Left cardiac atrium (tissue), 4 donors: Measurements from ENCODE around the gene SRRT. TPM values are rescaled to one million over a fixed set of nuclear protein-coding genes. Genes with fewer than 3 reads are reported as not detected.
A peak's percentile ranks its signal among the peaks of the same experiment; 100 is the strongest.

Experiments
- ATAC-seq, 2 donors: fragments of 200-7000 bp; cut with Tn5 transposase; one replicate each; pipeline ENCODE4 v1.9.1; 2020; ENCODE audit warnings: mild to moderate bottlenecking in 2 of 2, moderate library complexity in 2 of 2
- DNase-seq: peaks from one replicate; pipeline ENCODE4 v3.0.0-alpha.2; 2020
- intact Hi-C, 2 donors: fragments of 100-400 bp; cut with DNase I; formaldehyde crosslinking; loops; one replicate each; pipeline versions ENCODE4 v1.14.1 to v1.15.1; 2022 to 2023
- total RNA-seq, 2 donors: library from RNA; stranded (reverse); fragmentation: NEBNext Ultra II Directional; extraction: Animal tissue kit (Norgen Biotek cat#: 25700); gene quantifications; one replicate each; pipeline ENCODE4 v1.2.1, GENCODE V29; 2021
- donor health status: DM: no; HTN: yes; CAD: no.
- donor health status: DM: no; HTN: yes; CAD: no; lungs with severe emphysema.
- donor health status: DM: yes; HTN: yes; CAD: no.
- donor health status: Dilated cardiomyopathy.

The SRRT gene
- total RNA-seq, 2 donors from 2014 or later: 65.1 to 87.0 TPM

GRCh38 chr7:100888988-100889750 lies 14.3 kb downstream of the SRRT start, which contains the start of gene UFSP1:
Gene UFSP1, minus strand, starts transcription at chr7:100889715. Its CDS starts 444 bp downstream, at chr7:100889271.
- intact Hi-C loops: no loop called here
- ATAC-seq (peak; percentile 58 to 59), DNase-seq (no peak)

- intact Hi-C loops: loop anchor here in 1 of 2 donors (10.0 kb wide), 1 partner anchor 284 kb away; no protein-coding TSS in a partner anchor
- DNase-seq: no peak
- peak in 1 of 2 donors; percentile 2 for ATAC-seq
Observed at GRCh38 chr7:100890653-100891567, 16.0 kb downstream of the SRRT start.

GRCh38 chr7:100891568-100892247 lies 16.8 kb downstream of the SRRT start:
- ATAC-seq (no peak), DNase-seq (no peak)
- intact Hi-C loops: loop anchor here in 1 of 2 donors (10.0 kb wide), 1 partner anchor 283 kb away; no protein-coding TSS in a partner anchor

DNA sequence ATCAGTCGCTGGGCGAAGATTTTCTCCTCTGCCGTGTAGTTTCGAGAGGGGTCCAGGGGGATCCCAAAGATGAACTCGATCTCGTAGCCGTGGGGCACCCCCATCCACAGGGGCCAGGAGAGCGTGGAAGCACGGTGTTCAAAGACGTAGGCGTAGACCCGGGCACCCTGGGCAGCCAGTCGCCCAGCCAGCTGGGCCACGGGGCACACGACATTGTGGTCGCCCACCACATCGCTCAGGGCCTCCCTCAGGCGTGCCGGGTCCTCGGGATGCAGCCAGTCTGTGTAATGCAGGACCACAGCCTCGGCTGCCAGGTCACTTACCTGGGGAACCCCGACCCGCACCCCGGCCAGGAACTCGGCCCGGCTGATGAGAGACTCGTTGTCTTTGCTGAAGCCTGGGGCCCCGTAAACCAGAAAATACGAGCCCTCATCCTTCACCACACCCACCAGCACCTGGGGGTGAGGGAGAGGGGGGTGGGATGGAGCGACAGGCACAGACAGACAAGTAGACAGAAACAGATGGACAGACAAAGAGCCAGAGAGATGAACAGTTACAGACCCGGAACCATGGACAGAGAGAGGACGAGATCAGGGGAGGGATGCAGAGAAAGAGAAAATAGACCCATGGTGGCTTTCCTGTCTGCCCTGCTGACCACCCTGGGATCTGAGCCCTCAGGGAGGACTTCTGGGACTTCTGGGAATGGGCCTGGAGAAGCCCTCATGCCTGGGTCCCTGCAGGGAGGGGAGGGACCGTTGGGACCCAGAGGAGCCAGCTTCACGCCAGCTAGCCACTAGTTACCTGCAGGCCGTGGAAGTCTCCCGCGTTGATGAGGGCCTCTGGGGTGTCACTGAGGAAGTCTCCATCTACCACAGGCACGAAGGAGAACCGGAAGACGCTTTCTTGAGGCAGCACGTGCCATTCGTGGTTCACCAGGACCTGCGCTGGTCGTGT lies 17.7 kb downstream of the SRRT start:
- intact Hi-C loops: loop anchor here in 1 of 2 donors (10.0 kb wide), 1 partner anchor 282 kb away; no protein-coding TSS in a partner anchor
- DNase-seq: no peak
- no peak for ATAC-seq

DNA sequence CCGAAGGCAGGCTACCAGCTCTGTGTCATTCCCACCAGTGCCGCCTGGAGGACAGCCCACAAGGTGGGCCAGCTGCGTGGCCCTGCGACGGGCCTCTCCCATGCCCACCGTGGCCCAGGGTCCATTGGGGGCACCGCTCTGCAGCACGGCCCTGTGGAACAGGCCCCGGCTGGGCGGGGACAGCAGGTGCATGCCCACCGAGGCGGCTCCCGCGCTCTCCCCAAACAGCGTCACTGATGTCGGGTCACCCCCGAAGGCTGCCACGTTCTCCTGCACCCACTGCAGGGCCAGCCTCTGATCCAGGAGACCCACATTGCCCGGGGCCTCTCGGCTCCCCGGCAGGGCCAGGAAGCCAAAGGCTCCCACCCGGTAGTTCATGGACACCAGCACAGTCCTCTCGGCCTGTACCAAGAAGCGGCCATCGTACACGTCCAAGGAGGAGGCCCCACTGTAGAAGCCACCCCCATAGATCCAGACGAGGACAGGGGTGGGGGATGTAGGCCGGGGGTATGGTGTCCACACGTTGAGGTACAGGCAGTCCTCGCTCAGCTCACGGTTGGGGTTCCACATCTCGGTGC lies 18.5 kb downstream of the SRRT start:
- DNase-seq: no peak

DNA sequence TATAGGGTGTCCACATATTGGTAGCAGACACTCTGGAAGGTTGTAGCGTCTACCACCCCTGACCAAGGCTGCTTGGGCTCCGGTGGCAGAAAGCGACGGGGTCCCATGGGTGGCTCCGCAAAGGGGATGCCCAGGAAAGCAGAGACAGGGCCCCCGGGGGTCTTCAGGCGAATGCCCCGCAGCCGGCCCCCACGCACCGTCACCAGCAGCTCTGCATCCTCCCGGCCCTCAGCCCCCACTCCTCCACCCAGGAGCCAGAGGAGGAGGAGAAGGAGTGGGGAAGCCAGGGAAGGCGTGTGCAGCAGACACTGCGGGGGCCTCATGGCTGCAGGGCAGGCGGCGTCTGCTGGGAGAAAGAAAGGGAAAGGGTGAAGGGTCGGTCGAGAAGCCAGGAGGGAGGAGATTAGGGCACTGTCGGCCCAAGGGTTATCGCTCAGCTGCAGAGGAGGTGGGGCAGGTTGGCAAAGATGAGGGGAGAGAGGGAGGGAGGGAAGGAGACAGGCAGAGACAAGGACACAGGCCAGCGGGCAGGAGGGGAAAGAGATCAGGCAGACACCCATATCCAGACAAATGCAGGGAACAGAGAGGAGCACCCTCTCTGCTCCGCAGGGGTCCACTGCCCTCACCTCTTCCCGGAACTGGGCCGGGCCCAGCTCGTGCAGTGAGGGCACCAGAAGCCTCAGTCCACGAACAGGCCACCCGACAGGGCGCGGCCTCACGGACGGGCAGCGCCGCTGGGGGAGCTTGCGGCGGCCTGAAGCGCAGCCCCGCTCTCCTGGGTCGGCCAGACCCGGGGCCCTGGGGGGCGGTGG lies 19.2 kb downstream of the SRRT start:
- ATAC-seq (no peak), DNase-seq (no peak)
- intact Hi-C loops: loop anchor here in 1 of 2 donors (10.0 kb wide), 1 partner anchor 281 kb away; no protein-coding TSS in a partner anchor

More for the DNA sequence above, 18.5 kb downstream of the SRRT start:
- no peak for ATAC-seq
- intact Hi-C loops: loop anchor here in 1 of 2 donors (10.0 kb wide), 1 partner anchor 281 kb away; no protein-coding TSS in a partner anchor

DNA sequence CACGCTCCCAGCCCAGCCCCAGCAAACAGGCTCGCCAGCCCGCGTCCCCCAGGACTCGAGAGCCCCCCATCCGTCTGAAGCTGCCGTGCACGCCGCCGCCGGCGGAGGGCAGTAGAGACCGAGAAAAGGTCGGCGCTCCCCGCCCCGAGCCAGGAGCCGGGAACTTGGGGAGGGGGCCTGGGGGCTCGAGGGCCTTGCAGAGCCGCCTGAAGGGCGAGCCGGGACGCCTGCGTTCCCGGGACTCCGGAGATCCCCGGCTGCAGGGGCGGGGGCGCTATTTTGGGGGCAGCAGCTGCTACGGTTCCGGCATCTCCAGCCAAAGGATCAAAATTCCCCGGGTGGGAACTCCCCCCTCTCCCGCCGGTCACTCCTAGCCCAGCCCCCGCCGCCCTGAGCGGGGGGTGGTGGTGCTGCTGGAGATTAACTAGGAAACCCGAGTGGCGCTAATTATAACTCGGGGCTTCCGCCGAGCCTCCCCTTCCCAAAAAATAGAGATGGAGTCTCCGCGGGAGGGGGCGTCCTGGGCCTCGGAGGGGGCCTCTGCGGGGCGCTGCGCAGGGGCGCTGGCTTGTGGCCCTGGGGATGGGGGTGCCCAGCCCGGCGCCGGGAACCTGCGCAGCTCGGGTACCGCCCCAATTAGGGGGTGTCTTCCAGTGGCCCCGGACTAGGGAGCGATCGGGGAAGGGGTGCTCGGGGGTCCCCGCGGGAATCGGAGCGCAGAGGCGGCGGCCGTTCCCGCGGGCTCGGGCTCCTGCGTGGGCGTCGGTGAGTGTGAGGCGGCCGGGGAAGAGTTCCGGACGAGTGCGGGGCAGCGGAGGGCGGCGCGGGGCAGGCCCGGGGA lies 20.2 kb downstream of the SRRT start:
- intact Hi-C loops: loop anchor here (5.0 to 10.0 kb wide), 2 partner anchors 162 to 280 kb away; no protein-coding TSS in a partner anchor
- DNase-seq (peak; percentile 68), ATAC-seq (peak; percentile 7 to 21)

DNA sequence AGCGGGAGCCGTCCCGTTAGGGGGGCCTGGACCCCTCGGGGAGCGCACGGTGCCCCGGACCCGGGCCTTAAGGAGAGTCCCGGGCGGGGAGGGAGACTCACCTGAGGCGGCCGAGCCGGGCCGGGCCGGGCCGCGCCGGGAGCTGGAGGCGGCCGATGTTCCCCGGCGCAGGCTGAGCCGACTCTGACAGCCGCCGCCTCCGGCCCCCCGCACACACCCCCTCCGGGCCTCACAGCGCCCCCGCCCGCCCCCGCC lies 20.7 kb downstream of the SRRT start, which contains the start of gene ACHE:
Gene ACHE (minus strand): TSS at position 188 of the 255 bp plus-strand sequence. CDS start 1,656 bp downstream, outside the sequence.
- DNase-seq: no peak
- peak; percentile 26 to 42 for ATAC-seq
- intact Hi-C loops: loop anchor here (5.0 to 10.0 kb wide), 2 partner anchors 162 to 279 kb away; no protein-coding TSS in a partner anchor

DNA sequence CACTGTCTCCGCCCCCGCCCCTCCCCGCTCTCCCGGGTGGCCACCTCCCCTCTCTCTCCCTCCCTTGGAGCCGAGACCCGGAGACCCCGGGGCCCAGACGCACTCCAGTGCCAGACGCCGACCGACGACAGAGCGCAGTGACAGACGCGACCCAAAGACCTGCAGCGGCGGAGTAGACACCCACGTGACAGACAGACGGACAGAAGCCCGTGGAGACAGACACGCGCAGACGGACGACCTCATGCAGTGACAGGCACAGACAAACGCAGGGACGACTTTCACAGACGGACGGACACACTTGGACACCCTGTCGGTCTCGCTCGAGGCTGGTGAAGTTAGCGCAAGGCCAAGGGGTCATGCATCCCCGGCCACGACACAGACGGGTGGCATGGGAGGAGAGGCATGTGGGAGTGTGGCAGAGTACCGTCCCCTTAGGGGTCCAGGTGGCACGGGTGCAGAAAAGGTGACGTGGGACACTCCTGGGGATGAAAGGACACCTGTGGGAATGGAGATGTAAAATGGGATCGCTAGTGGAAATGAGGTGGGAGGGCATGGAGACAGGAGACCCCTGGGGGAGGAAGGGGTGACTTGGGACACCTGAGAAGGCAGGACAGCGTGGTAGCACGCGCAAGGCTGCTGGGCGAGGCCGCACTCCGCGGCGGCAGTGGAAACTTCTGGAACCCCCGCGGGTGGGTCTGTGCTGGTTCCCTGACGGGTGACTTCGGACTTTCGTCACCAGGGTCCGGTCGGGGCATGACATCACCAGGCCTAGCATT lies 21.2 kb downstream of the SRRT start:
- intact Hi-C loops: loop anchor here (2.0 to 10.0 kb wide), 3 partner anchors 161 to 279 kb away; no protein-coding TSS in a partner anchor
- ATAC-seq: no peak
- DNase-seq: peak; percentile 53

DNA sequence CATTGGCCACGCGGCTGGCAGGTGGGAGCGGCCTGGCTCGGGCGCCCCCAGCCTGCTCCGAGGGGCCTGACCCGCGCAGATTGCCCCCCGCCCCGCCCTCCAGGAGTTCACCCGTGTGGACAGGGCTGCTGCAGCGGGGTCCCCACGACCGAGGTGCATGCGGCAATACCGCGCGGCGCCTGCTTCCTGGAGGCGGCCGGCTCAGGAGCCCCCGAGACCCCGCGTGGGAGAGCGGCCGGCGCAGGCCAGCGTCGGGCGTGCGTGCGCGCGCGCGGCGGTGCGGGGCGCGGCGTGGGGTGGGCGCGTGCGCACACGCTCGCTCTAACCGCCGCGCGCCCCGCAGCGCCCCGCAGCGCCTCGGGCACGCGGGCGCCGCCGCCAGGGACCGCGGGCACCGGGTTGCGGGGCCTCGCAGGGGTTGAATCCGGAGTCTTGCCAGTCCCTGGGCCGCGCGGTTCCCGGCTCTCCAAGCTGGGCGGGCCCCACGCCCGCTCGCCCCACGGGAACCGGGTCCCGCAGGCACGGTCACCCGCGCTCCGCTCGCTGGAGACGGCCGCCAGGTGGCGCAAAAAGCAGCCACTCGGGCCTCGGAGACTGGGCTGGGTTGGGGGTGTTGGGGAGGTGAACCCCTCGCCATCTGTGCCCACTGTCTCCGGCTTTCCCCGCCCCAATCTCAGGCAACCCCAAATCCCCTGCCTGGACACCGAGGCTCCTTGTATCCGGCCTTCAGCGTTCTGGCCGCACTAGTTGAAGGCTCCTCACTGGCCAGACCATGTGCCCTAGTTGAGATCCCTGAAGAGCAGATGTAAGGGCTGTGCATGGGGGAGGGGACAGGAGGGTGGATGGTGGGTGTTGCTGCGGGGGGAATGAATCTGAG lies 22.1 kb downstream of the SRRT start:
- peak; percentile 10 to 17 for ATAC-seq
- intact Hi-C loops: loop anchor here (2.0 to 10.0 kb wide), 3 partner anchors 160 to 278 kb away; no protein-coding TSS in a partner anchor
- DNase-seq: peak; percentile 75

DNA sequence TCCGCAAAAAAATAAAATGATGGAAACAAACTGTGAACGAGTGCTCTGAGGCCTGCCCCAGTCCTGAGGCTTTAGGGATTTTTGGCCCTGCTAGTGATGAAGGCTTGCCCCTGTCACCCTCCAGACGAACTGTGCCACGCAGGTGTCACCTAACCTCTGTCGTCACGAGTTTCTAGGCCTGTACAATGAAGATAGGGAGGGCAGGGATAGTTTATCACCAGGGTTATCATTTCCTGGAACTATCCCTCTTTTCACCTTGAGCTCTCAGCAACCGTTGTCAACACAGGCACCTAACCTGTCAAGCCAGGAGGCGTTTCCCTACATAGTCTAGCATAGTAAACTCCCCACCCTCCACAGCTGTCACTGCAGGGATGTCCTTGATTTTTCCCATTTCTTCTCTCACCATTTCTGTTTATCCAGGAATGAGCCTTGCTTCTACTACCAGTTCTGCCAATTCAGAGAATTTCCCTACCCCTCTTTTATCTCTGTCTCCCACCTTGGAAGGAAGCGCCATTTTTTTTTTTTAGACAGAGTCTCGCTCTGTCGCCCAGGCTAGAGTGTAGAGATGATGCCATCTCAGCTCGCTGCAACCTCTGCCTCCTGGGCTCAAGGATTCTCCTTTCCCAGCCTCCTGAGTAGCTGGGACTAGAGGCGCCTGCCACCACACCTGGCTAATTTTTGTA lies 23.0 kb downstream of the SRRT start:
- intact Hi-C loops: loop anchor here (2.0 to 10.0 kb wide), 3 partner anchors 159 to 277 kb away; no protein-coding TSS in a partner anchor
- DNase-seq (no peak), ATAC-seq (no peak)

- ATAC-seq (no peak), DNase-seq (no peak)
- intact Hi-C loops: loop anchor here (5.0 to 10.0 kb wide), 2 partner anchors 158 to 275 kb away; no protein-coding TSS in a partner anchor
Observed at GRCh38 chr7:100899432-100899831, 24.5 kb downstream of the SRRT start.

DNA sequence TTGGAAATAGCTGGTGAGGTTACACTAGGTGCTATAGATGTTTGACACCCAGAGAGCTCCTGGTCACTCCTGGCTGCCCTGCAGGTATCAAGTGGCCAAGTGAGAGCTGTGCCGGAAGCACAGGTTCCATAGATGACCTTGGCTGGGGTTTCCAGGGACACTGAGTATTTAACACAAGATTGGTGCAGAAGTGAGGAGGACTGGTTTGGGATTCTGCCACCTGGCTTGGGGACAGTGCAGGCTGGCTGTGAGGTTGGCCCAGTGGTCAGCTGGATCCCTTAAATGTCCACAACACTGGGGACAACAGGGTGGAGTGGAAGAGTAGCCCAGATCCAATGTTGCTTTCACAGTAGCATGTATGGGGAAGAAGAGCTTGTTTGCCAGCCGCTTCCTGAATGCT lies 26.1 kb downstream of the SRRT start:
- ATAC-seq (no peak), DNase-seq (no peak)
- intact Hi-C loops: no loop called here
